Measurements from ENCODE around the gene FAM110D. TPM values are rescaled to one million over a fixed set of nuclear protein-coding genes. Genes with fewer than 3 reads are reported as not detected.

The FAM110D gene
- total RNA-seq, 1 donor from 2014 or later: 0.58 TPM

DNA sequence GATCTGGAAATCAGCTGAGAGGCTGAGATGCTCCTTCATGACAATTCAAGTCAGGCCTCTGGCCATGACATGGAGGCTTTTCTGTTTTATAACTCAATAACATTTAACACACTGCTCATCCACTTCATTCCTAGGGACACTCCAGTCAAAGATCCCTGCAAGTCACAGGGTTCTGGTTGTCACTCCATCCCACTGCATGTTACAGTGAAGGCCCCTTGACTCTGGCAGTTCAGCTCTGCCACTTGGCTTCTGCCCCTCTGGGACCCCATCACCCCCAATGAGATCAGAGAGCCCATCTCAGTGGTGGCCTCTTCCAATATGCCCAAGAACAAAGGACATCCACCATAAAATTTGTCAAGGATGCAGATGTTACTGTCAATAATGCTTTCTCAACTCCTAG lies 10.0 kb upstream of the FAM110D start:
- Mint-ChIP-seq H3K27ac (no peak overlapping the region), H3K27me3 (ENCODE audit: low read depth) (peaks cover 6% of the 10 kb centered on the region), H3K36me3 (no peaks in the 10 kb centered on the region), H3K4me1 (peaks cover 2% of the 10 kb centered on the region), H3K9me3 (no peaks in the 10 kb centered on the region), H3K4me3 (no peak overlapping the region)
- peak in 1 of 2 experiments; percentile 16 for DNase-seq (ENCODE audit: low spot score in 2 of 2, unreplicated experiment in 2 of 2)
- no peak for TF ChIP-seq CTCF (IDR thresholded peaks at IDR 0.05; ENCODE audit: unreplicated experiment)

GRCh38 chr1:26153966-26154532 lies 4.8 kb upstream of the FAM110D start:
- Mint-ChIP-seq H3K4me1 (peaks cover 37% of the 10 kb centered on the region), H3K36me3 (no peaks in the 10 kb centered on the region), H3K27me3 (ENCODE audit: low read depth) (peaks cover 2% of the 10 kb centered on the region), H3K9me3 (no peaks in the 10 kb centered on the region), H3K27ac (no peak overlapping the region), H3K4me3 (no peak overlapping the region)
- DNase-seq (ENCODE audit: low spot score in 2 of 2, unreplicated experiment in 2 of 2): no peak
- TF ChIP-seq CTCF (IDR thresholded peaks at IDR 0.05; ENCODE audit: unreplicated experiment): no peak

- no peak for TF ChIP-seq CTCF (IDR thresholded peaks at IDR 0.05; ENCODE audit: unreplicated experiment)
- no peak for DNase-seq (ENCODE audit: low spot score in 2 of 2, unreplicated experiment in 2 of 2)
- no peaks in the 10 kb centered on the region for H3K36me3 Mint-ChIP-seq
- no peak overlapping the region for H3K4me3 Mint-ChIP-seq
- H3K4me1 Mint-ChIP-seq: peaks cover 44% of the 10 kb centered on the region
- H3K27ac Mint-ChIP-seq: no peak overlapping the region
- H3K9me3 Mint-ChIP-seq: no peaks in the 10 kb centered on the region
- H3K27me3 Mint-ChIP-seq (ENCODE audit: low read depth): peaks cover 2% of the 10 kb centered on the region
These were observed 4.1 kb upstream of the FAM110D start for GRCh38 chr1:26154750-26155149.

DNA sequence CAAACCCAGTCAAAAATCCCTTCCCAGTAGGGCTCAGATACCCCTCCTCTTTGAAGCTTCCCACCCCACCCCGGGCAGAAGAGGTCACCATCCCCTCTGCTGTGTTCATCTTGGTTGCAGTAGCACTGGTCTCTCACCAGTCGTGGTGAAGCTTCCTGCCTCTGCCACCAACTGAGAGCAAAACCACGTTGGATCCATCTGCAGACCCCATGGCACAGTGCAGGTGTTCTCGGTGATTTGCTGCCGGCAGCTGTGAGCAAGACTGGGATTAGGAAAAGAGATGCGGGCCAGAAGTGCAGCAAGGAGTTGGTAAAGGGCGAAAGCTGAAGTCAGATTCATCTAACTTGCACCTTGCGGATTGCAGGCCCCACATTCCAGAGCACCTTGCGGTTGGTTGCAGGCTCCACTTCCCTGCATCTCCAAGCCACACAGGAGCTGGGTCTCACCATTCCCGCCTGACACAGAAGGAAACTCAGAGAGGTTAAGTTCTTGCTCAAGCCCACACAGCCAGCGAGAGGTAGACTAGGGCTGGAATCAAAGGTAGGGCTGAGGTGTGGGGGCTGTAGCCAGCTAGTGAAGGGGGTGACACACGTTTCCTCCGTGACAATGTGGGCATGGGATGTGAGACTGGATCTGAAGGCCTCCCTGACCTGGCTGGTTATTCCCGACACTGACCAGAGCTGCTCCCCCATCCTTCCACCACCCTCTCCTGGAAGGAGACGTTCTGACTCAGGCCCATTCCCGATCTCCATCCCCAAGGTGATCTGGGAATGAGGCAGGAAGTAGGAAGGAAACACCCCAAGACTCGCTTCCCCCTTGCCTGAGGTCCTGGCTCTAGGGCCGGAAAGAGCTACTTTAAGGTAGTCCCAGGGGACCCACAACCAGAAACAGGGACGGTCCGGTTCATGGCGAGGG lies 3.3 kb upstream of the FAM110D start:
- H3K27ac Mint-ChIP-seq: no peak overlapping the region
- peaks cover 45% of the 10 kb centered on the region for H3K4me1 Mint-ChIP-seq
- no peak for TF ChIP-seq CTCF (IDR thresholded peaks at IDR 0.05; ENCODE audit: unreplicated experiment)
- peaks cover 2% of the 10 kb centered on the region for H3K27me3 Mint-ChIP-seq (ENCODE audit: low read depth)
- H3K36me3 Mint-ChIP-seq: no peaks in the 10 kb centered on the region
- H3K4me3 Mint-ChIP-seq: no peak overlapping the region
- no peak for DNase-seq (ENCODE audit: low spot score in 2 of 2, unreplicated experiment in 2 of 2)
- H3K9me3 Mint-ChIP-seq: no peaks in the 10 kb centered on the region

GRCh38 chr1:26156285-26157038 lies 2.4 kb upstream of the FAM110D start:
- Mint-ChIP-seq H3K4me3 (peak overlapping the region; percentile 13), H3K36me3 (no peaks in the 10 kb centered on the region), H3K9me3 (no peaks in the 10 kb centered on the region), H3K27ac (no peak overlapping the region), H3K4me1 (peaks cover 50% of the 10 kb centered on the region), H3K27me3 (ENCODE audit: low read depth) (peaks cover 4% of the 10 kb centered on the region)
- DNase-seq (ENCODE audit: low spot score in 2 of 2, unreplicated experiment in 2 of 2): no peak
- no peak for TF ChIP-seq CTCF (IDR thresholded peaks at IDR 0.05; ENCODE audit: unreplicated experiment)
